Measurements from ENCODE around the gene MTRR.

The MTRR gene

DNA sequence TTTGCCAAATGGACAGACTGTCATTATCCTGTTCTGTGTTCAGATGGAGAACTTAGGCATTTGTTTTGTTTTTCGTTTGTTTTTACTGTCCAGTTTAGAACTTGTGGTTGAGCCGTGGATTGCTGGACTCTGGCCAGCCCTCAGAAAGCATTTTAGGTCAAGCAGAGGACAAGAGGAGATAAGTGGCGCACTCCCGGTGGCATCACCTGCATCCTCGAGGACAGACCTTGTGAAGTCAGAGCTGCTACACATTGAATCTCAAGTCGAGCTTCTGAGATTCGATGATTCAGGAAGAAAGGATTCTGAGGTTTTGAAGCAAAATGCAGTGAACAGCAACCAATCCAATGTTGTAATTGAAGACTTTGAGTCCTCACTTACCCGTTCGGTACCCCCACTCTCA lies 8.9 kb downstream of the MTRR start:
- Histone ChIP-seq H3K9me3 (ENCODE audit: control insufficient read depth, low read depth, low read length) (no peaks in the 10 kb centered on the region), H3K9ac (ENCODE audit: low read length) (no peak overlapping the region), H3K27me3 (ENCODE audit: control insufficient read depth, insufficient read depth, low read length) (no peaks in the 10 kb centered on the region), H3K27ac (ENCODE audit: low read length) (no peak overlapping the region), H3K4me3 (ENCODE audit: low read length) (no peak overlapping the region), H3K36me3 (ENCODE audit: control insufficient read depth, low read depth, low read length) (peaks cover 75% of the 10 kb centered on the region), H3K4me1 (ENCODE audit: control insufficient read depth, low read depth, low read length) (no peaks in the 10 kb centered on the region)

- no peak overlapping the region for H3K4me3 ChIP-seq (ENCODE audit: low read length)
- no peak overlapping the region for H3K9ac ChIP-seq (ENCODE audit: low read length)
- H3K27me3 ChIP-seq (ENCODE audit: control insufficient read depth, insufficient read depth, low read length) = no peaks in the 10 kb centered on the region
- H3K4me1 ChIP-seq (ENCODE audit: control insufficient read depth, low read depth, low read length) = no peaks in the 10 kb centered on the region
- peaks cover 76% of the 10 kb centered on the region for H3K36me3 ChIP-seq (ENCODE audit: control insufficient read depth, low read depth, low read length)
- H3K9me3 ChIP-seq (ENCODE audit: control insufficient read depth, low read depth, low read length) = no peaks in the 10 kb centered on the region
- H3K27ac ChIP-seq (ENCODE audit: low read length) = no peak overlapping the region
Measured at GRCh38 chr5:7878381-7878873, 9.5 kb downstream of the MTRR start.

- H3K27ac ChIP-seq (ENCODE audit: low read length) = no peak overlapping the region
- H3K9ac ChIP-seq (ENCODE audit: low read length) = no peak overlapping the region
- peaks cover 88% of the 10 kb centered on the region for H3K36me3 ChIP-seq (ENCODE audit: control insufficient read depth, low read depth, low read length)
- no peak overlapping the region for H3K4me3 ChIP-seq (ENCODE audit: low read length)
- no peaks in the 10 kb centered on the region for H3K27me3 ChIP-seq (ENCODE audit: control insufficient read depth, insufficient read depth, low read length)
- H3K4me1 ChIP-seq (ENCODE audit: control insufficient read depth, low read depth, low read length) = no peaks in the 10 kb centered on the region
- no peaks in the 10 kb centered on the region for H3K9me3 ChIP-seq (ENCODE audit: control insufficient read depth, low read depth, low read length)
Measured at GRCh38 chr5:7881091-7881490, 12.1 kb downstream of the MTRR start.

DNA sequence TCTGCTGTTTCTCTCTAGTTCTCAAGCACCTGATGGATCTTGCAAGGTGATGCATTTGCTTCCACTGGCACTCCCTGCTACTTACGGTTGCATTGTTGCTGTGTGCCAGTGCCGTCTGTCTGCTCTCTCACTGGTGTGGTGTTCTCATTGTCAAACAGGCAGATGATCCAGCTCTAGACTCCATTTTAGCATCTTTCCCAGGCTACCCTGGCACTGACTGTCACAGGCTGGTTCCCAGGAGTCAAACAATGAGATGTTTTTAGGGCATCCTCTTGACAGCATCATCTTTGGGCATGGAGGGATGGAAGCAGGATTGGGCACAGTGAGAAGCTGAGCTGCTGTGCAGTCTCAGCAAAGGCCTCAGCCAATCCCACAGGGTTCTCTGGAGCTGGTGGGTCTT lies 12.9 kb downstream of the MTRR start:
- Histone ChIP-seq H3K4me3 (ENCODE audit: low read length) (no peak overlapping the region), H3K27ac (ENCODE audit: low read length) (no peak overlapping the region), H3K4me1 (ENCODE audit: control insufficient read depth, low read depth, low read length) (no peaks in the 10 kb centered on the region), H3K27me3 (ENCODE audit: control insufficient read depth, insufficient read depth, low read length) (no peaks in the 10 kb centered on the region), H3K9me3 (ENCODE audit: control insufficient read depth, low read depth, low read length) (no peaks in the 10 kb centered on the region), H3K36me3 (ENCODE audit: control insufficient read depth, low read depth, low read length) (peaks cover 86% of the 10 kb centered on the region), H3K9ac (ENCODE audit: low read length) (no peak overlapping the region)

GRCh38 chr5:7882926-7883325 lies 14.0 kb downstream of the MTRR start:
- Histone ChIP-seq H3K27me3 (ENCODE audit: control insufficient read depth, insufficient read depth, low read length) (no peaks in the 10 kb centered on the region), H3K4me3 (ENCODE audit: low read length) (no peak overlapping the region), H3K9ac (ENCODE audit: low read length) (no peak overlapping the region), H3K4me1 (ENCODE audit: control insufficient read depth, low read depth, low read length) (no peaks in the 10 kb centered on the region), H3K36me3 (ENCODE audit: control insufficient read depth, low read depth, low read length) (peaks cover 82% of the 10 kb centered on the region), H3K9me3 (ENCODE audit: control insufficient read depth, low read depth, low read length) (no peaks in the 10 kb centered on the region), H3K27ac (ENCODE audit: low read length) (no peak overlapping the region)

- H3K4me3 ChIP-seq (ENCODE audit: low read length) = no peak overlapping the region
- H3K36me3 ChIP-seq (ENCODE audit: control insufficient read depth, low read depth, low read length) = peaks cover 85% of the 10 kb centered on the region
- H3K9ac ChIP-seq (ENCODE audit: low read length) = no peak overlapping the region
- no peaks in the 10 kb centered on the region for H3K4me1 ChIP-seq (ENCODE audit: control insufficient read depth, low read depth, low read length)
- H3K27me3 ChIP-seq (ENCODE audit: control insufficient read depth, insufficient read depth, low read length) = no peaks in the 10 kb centered on the region
- H3K27ac ChIP-seq (ENCODE audit: low read length) = no peak overlapping the region
- no peaks in the 10 kb centered on the region for H3K9me3 ChIP-seq (ENCODE audit: control insufficient read depth, low read depth, low read length)
Measured at GRCh38 chr5:7884491-7885267, 15.7 kb downstream of the MTRR start.

DNA sequence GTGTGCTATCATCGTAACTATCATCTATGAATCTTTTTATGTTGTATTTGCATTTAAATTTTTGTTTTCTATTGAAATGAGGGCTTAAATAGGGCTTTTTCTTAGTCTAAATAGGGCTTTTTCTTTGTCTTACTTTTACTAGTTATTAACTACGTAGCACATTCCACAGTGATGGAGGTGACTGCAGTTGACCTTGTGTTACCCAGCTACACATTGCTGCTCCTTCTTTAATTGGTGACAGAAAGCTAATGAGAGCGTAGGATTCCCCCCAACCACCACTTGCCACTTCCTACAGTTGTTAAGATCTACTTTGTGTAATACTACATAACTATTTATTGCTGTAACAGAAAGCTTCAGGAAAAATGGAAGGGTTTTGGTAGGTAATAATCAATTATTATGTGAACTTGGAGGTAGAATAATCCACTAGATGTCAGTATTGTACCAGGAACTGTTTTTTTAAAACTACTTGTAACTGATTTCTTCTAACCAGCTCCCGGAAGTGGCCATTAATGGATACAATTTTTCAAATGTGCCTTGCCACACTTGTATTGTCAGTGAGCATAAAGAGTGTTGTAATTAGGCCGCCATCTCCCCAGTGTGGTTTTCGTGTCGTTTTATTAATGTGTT lies 18.0 kb downstream of the MTRR start:
- no peaks in the 10 kb centered on the region for H3K9me3 ChIP-seq (ENCODE audit: control insufficient read depth, low read depth, low read length)
- no peaks in the 10 kb centered on the region for H3K4me1 ChIP-seq (ENCODE audit: control insufficient read depth, low read depth, low read length)
- H3K4me3 ChIP-seq (ENCODE audit: low read length) = no peak overlapping the region
- no peaks in the 10 kb centered on the region for H3K27me3 ChIP-seq (ENCODE audit: control insufficient read depth, insufficient read depth, low read length)
- H3K36me3 ChIP-seq (ENCODE audit: control insufficient read depth, low read depth, low read length) = peaks cover 80% of the 10 kb centered on the region
- no peak overlapping the region for H3K27ac ChIP-seq (ENCODE audit: low read length)
- no peak overlapping the region for H3K9ac ChIP-seq (ENCODE audit: low read length)

GRCh38 chr5:7888901-7889300 lies 20.0 kb downstream of the MTRR start:
- no peaks in the 10 kb centered on the region for H3K9me3 ChIP-seq (ENCODE audit: control insufficient read depth, low read depth, low read length)
- H3K9ac ChIP-seq (ENCODE audit: low read length) = no peak overlapping the region
- H3K27ac ChIP-seq (ENCODE audit: low read length) = no peak overlapping the region
- no peaks in the 10 kb centered on the region for H3K27me3 ChIP-seq (ENCODE audit: control insufficient read depth, insufficient read depth, low read length)
- H3K4me1 ChIP-seq (ENCODE audit: control insufficient read depth, low read depth, low read length) = no peaks in the 10 kb centered on the region
- H3K4me3 ChIP-seq (ENCODE audit: low read length) = no peak overlapping the region
- peaks cover 81% of the 10 kb centered on the region for H3K36me3 ChIP-seq (ENCODE audit: control insufficient read depth, low read depth, low read length)

DNA sequence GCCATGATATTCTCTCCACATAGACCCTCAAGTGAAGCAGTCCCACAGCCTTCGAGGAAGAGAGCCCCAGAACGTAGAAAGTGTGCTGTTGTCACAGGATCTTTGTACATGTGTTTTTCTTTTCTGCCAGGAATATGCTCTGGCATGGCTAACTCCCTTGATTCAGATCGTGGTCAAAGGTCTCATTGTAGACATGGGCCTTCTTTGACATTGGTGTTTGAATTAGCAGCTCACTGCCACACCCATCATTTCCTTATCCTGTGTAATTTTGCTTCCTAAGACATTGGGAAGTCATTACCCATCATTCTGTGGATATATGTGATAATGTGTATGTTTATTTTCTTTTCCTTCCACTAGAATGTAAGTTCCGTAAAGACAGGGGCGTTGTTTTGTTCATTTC lies 25.5 kb downstream of the MTRR start:
- H3K9ac ChIP-seq (ENCODE audit: low read length) = no peak overlapping the region
- no peak overlapping the region for H3K4me3 ChIP-seq (ENCODE audit: low read length)
- peaks cover 88% of the 10 kb centered on the region for H3K36me3 ChIP-seq (ENCODE audit: control insufficient read depth, low read depth, low read length)

GRCh38 chr5:7894860-7895259 lies 25.9 kb downstream of the MTRR start:
- Histone ChIP-seq H3K36me3 (ENCODE audit: control insufficient read depth, low read depth, low read length) (peaks cover 88% of the 10 kb centered on the region), H3K9ac (ENCODE audit: low read length) (no peak overlapping the region)

More for the DNA sequence above, 25.5 kb downstream of the MTRR start:
- H3K27me3 ChIP-seq (ENCODE audit: control insufficient read depth, insufficient read depth, low read length) = no peaks in the 10 kb centered on the region
- H3K27ac ChIP-seq (ENCODE audit: low read length) = no peak overlapping the region
- H3K9me3 ChIP-seq (ENCODE audit: control insufficient read depth, low read depth, low read length) = no peaks in the 10 kb centered on the region
- H3K4me1 ChIP-seq (ENCODE audit: control insufficient read depth, low read depth, low read length) = no peaks in the 10 kb centered on the region

DNA sequence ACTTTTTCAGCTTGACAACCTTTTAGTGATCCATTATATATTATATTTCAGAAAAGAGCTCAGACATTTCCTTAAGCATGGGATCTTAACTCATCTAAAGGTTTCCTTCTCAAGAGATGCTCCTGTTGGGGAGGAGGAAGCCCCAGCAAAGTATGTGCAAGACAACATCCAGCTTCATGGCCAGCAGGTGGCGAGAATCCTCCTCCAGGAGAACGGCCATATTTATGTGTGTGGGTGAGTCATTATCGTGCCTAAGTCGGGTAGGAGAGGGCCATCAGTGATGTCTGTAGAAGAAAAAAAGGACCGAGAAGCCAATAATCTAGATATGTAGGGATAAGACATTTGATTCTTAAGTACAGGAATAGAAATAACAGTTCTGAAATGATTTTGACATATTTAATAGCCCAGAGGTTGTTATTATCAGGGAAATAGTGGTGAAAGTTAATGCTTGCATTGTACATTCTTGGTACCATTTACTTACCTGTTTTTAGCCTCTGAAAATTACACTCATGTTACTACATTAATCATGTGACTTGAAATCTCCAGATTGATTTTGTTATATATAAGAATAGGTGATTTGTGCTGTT lies 28.2 kb downstream of the MTRR start:
- peaks cover 90% of the 10 kb centered on the region for H3K36me3 ChIP-seq (ENCODE audit: control insufficient read depth, low read depth, low read length)
- H3K27ac ChIP-seq (ENCODE audit: low read length) = no peak overlapping the region

More at GRCh38 chr5:7894860-7895259, 25.9 kb downstream of the MTRR start:
- Histone ChIP-seq H3K4me3 (ENCODE audit: low read length) (no peak overlapping the region), H3K9me3 (ENCODE audit: control insufficient read depth, low read depth, low read length) (no peaks in the 10 kb centered on the region), H3K4me1 (ENCODE audit: control insufficient read depth, low read depth, low read length) (no peaks in the 10 kb centered on the region), H3K27me3 (ENCODE audit: control insufficient read depth, insufficient read depth, low read length) (no peaks in the 10 kb centered on the region), H3K27ac (ENCODE audit: low read length) (no peak overlapping the region)

More for the DNA sequence above, 28.2 kb downstream of the MTRR start:
- no peaks in the 10 kb centered on the region for H3K4me1 ChIP-seq (ENCODE audit: control insufficient read depth, low read depth, low read length)
- H3K9ac ChIP-seq (ENCODE audit: low read length) = no peak overlapping the region
- H3K9me3 ChIP-seq (ENCODE audit: control insufficient read depth, low read depth, low read length) = no peaks in the 10 kb centered on the region
- H3K27me3 ChIP-seq (ENCODE audit: control insufficient read depth, insufficient read depth, low read length) = no peaks in the 10 kb centered on the region
- H3K4me3 ChIP-seq (ENCODE audit: low read length) = no peak overlapping the region
